Endothelial cell (in vitro differentiated cells): ENCODE measurements around the gene RANBP17. TPM values are rescaled to one million over a fixed set of nuclear protein-coding genes. Genes with fewer than 3 reads are reported as not detected.
"Not testable (repeated sequence)": the region's sequence is repeated elsewhere in the genome, so short reads cannot be mapped to it uniquely, and the experiment has no call there.

Experiments
- DNase-seq: peaks from one replicate; pipeline ENCODE4 v3.0.0; 2021; ENCODE audit warnings: low spot score
- H3K27ac Mint-ChIP-seq: one replicate; pipeline ENCODE4 v1.8.0; 2021; ENCODE audit warnings: mixed read lengths, inconsistent platforms; ENCODE audit not compliant: unreplicated experiment
- H3K27me3 Mint-ChIP-seq: one replicate; pipeline ENCODE4 v1.8.0; 2021; ENCODE audit warnings: mild to moderate bottlenecking, moderate library complexity, mixed read lengths, inconsistent platforms; ENCODE audit not compliant: unreplicated experiment
- H3K36me3 Mint-ChIP-seq: one replicate; pipeline ENCODE4 v1.8.0; 2021; ENCODE audit warnings: mild to moderate bottlenecking, low read depth, mixed read lengths, inconsistent platforms; ENCODE audit not compliant: unreplicated experiment
- H3K4me1 Mint-ChIP-seq: one replicate; pipeline ENCODE4 v1.8.0; 2021; ENCODE audit warnings: mild to moderate bottlenecking, mixed read lengths, inconsistent platforms; ENCODE audit not compliant: unreplicated experiment
- H3K4me3 Mint-ChIP-seq: one replicate; pipeline ENCODE4 v1.8.0; 2021; ENCODE audit warnings: mild to moderate bottlenecking, mixed read lengths, inconsistent platforms; ENCODE audit not compliant: unreplicated experiment
- H3K9me3 Mint-ChIP-seq: one replicate; pipeline ENCODE4 v1.8.0; 2021; ENCODE audit warnings: mixed read lengths, inconsistent platforms; ENCODE audit not compliant: unreplicated experiment
- CTCF ChIP-seq: fragments of 200-600 bp; sonication (generic); IDR thresholded peaks from one replicate; pipeline ENCODE4 v1.5.0; 2021; ENCODE audit warnings: antibody characterized with exemption; ENCODE audit not compliant: unreplicated experiment
- total RNA-seq: library from RNA; stranded (reverse); fragmentation: NEBNext Ultra II Directional; extraction: Animal tissue kit (Norgen Biotek cat#: 25700); gene quantifications from one replicate; pipeline ENCODE4 v1.2.1, GENCODE V29; 2021; ENCODE audit not compliant: unreplicated experiment

RANBP17 gene
- total RNA-seq, 1 donor from 2014 or later: 22.7 TPM

- no peaks in the 10 kb centered on the region for H3K4me1 Mint-ChIP-seq
- no peak overlapping the region for H3K27ac Mint-ChIP-seq
- no peaks in the 10 kb centered on the region for H3K27me3 Mint-ChIP-seq
- no peak for DNase-seq
- no peak overlapping the region for H3K4me3 Mint-ChIP-seq
- no peaks in the 10 kb centered on the region for H3K36me3 Mint-ChIP-seq
- no peaks in the 10 kb centered on the region for H3K9me3 Mint-ChIP-seq
- TF ChIP-seq CTCF: no peak
Observed at GRCh38 chr5:170907758-170908157, 45.9 kb downstream of the RANBP17 start.

GRCh38 chr5:170913573-170913972 lies 51.8 kb downstream of the RANBP17 start:
- Mint-ChIP-seq H3K9me3 (no peaks in the 10 kb centered on the region), H3K4me3 (no peak overlapping the region), H3K27me3 (no peaks in the 10 kb centered on the region), H3K27ac (no peak overlapping the region), H3K36me3 (no peaks in the 10 kb centered on the region), H3K4me1 (no peaks in the 10 kb centered on the region)
- no peak for DNase-seq
- no peak for TF ChIP-seq CTCF

GRCh38 chr5:170917113-170917512 lies 55.3 kb downstream of the RANBP17 start:
- no peaks in the 10 kb centered on the region for H3K4me1 Mint-ChIP-seq
- H3K27me3 Mint-ChIP-seq: no peaks in the 10 kb centered on the region
- H3K4me3 Mint-ChIP-seq: no peak overlapping the region
- TF ChIP-seq CTCF: no peak
- no peaks in the 10 kb centered on the region for H3K9me3 Mint-ChIP-seq
- H3K36me3 Mint-ChIP-seq: no peaks in the 10 kb centered on the region
- no peak overlapping the region for H3K27ac Mint-ChIP-seq
- no peak for DNase-seq

- Mint-ChIP-seq H3K36me3 (no peaks in the 10 kb centered on the region), H3K9me3 (no peaks in the 10 kb centered on the region), H3K27me3 (no peaks in the 10 kb centered on the region), H3K4me3 (no peak overlapping the region), H3K27ac (no peak overlapping the region), H3K4me1 (peaks cover 3% of the 10 kb centered on the region)
- no peak for TF ChIP-seq CTCF
- DNase-seq: no peak
Observed at GRCh38 chr5:170920196-170920595, 58.4 kb downstream of the RANBP17 start.

- not testable (repeated sequence) for DNase-seq, H3K27ac Mint-ChIP-seq, H3K36me3 Mint-ChIP-seq, H3K9me3 Mint-ChIP-seq, H3K27me3 Mint-ChIP-seq, H3K4me3 Mint-ChIP-seq, H3K4me1 Mint-ChIP-seq
Observed at GRCh38 chr5:170922331-170922730, 60.5 kb downstream of the RANBP17 start.
